Colonic mucosa (tissue), 4 donors: ENCODE measurements around the gene DUS1L. TPM values are rescaled to one million over a fixed set of nuclear protein-coding genes. Genes with fewer than 3 reads are reported as not detected.

ENCODE experiments used
- DNase-seq: peaks from one replicate; pipeline ENCODE4 v3.0.0-alpha.2; 2020
- H3K27ac ChIP-seq: fragments of 200-600 bp; one replicate; pipeline ENCODE4 v1.8.0; 2021
- H3K27me3 ChIP-seq: fragments of 200-600 bp; one replicate; pipeline ENCODE4 v1.8.0; 2021
- H3K36me3 ChIP-seq: fragments of 200-600 bp; one replicate; pipeline ENCODE4 v1.8.0; 2021
- H3K4me1 ChIP-seq: fragments of 200-600 bp; one replicate; pipeline ENCODE4 v1.8.0; 2021; ENCODE audit warnings: mild to moderate bottlenecking
- H3K4me3 ChIP-seq: fragments of 200-600 bp; one replicate; pipeline ENCODE4 v1.8.0; 2021
- H3K9ac ChIP-seq, 2 donors: one replicate each; pipeline ENCODE4 v1.7.0; 2013; ENCODE audit warnings: control low read depth in 2 of 2, low read depth in 2 of 2, low read length in 2 of 2
- H3K9me3 ChIP-seq: fragments of 200-600 bp; one replicate; pipeline ENCODE4 v1.8.0; 2021
- CTCF ChIP-seq: fragments of 200-600 bp; IDR thresholded peaks from one replicate; pipeline ENCODE4 v1.8.0; 2022; ENCODE audit warnings: antibody characterized with exemption, mild to moderate bottlenecking
- intact Hi-C: fragments of 100-400 bp; cut with DNase I; formaldehyde crosslinking; loops from one replicate; pipeline ENCODE4 v1.14.1; 2022
- total RNA-seq, 2 donors: library from RNA; stranded (reverse); fragmentation: NEBNext Ultra II Directional in 1 of 2; extraction: Animal tissue kit (Norgen Biotek cat#: 25700) in 1 of 2; gene quantifications; one replicate each; pipeline ENCODE4 v1.2.1, GENCODE V29; 2021
- donor health status: healthy.
- donor health status: DM: no; HTN: no; CAD: no.
- donor health status: DM: no; HTN: no; CAD: no.

Gene DUS1L
- total RNA-seq, 2 donors from 2014 or later, result 113 to 253 TPM

GRCh38 chr17:82060001-82060380, 5.6 kb downstream of the DUS1L start:
- Histone ChIP-seq H3K4me3 (no peak overlapping the region), H3K27me3 (no peaks in the 10 kb centered on the region), H3K9ac (no peak overlapping the region), H3K27ac (no peak overlapping the region), H3K36me3 (peaks cover 19% of the 10 kb centered on the region), H3K9me3 (no peaks in the 10 kb centered on the region), H3K4me1 (peaks cover 8% of the 10 kb centered on the region)
- no peak for TF ChIP-seq CTCF
- intact Hi-C loops, result no loop called here
- DNase-seq, result no peak

DNA sequence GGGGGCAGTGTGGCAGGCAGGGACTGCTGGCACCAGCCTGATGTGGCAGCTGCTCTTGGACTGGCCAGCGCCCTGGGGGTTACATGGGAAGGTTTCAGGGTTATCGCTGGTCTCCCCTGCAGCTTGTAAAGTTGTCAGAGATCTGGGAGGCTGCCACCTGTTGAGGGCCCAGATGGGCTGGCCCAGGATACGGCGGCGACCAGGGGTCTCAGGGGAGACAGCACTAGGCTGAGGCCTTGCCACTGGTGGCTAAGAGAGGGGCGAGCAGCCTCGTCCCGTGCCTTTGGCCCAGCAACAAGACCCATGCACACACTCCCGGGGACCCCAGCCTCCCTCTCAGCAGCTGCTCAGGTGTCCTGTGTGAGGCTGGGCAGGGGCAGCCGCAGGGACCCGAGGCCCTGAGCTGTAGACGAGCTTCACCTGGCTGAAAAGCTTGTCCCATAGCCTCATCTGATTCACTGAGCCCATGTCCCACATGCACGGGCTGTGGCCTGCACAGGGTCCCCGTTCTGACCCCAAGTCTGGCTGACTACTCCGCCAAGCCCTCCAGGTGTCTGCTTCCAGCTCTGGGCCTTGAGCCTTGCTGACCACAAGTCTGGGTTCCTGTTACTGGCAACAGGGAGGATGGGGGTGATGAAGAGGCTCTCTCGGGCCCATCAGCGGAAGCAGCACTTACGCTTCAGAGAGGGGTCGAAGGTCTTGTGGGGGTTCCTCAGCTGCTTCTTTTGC, 6.2 kb downstream of the DUS1L start:
- Histone ChIP-seq H3K36me3 (peaks cover 19% of the 10 kb centered on the region), H3K4me1 (peaks cover 4% of the 10 kb centered on the region), H3K27me3 (no peaks in the 10 kb centered on the region), H3K9ac (no peak overlapping the region), H3K9me3 (no peaks in the 10 kb centered on the region), H3K27ac (no peak overlapping the region), H3K4me3 (no peak overlapping the region)
- no peak for TF ChIP-seq CTCF
- DNase-seq, result no peak
- intact Hi-C loops, result no loop called here

GRCh38 chr17:82058855-82059249, 6.8 kb downstream of the DUS1L start:
- H3K27me3 ChIP-seq, result no peaks in the 10 kb centered on the region
- no peak overlapping the region for H3K27ac ChIP-seq
- no peaks in the 10 kb centered on the region for H3K9me3 ChIP-seq
- no peak overlapping the region for H3K4me3 ChIP-seq
- DNase-seq, result no peak
- H3K36me3 ChIP-seq, result peaks cover 19% of the 10 kb centered on the region
- intact Hi-C loops, result no loop called here
- no peak overlapping the region for H3K9ac ChIP-seq
- no peaks in the 10 kb centered on the region for H3K4me1 ChIP-seq
- TF ChIP-seq CTCF, result no peak

GRCh38 chr17:82058230-82058854, 7.3 kb downstream of the DUS1L start:
- Histone ChIP-seq H3K27ac (no peak overlapping the region), H3K36me3 (peaks cover 19% of the 10 kb centered on the region), H3K4me1 (no peaks in the 10 kb centered on the region), H3K9ac (no peak overlapping the region), H3K9me3 (no peaks in the 10 kb centered on the region), H3K4me3 (no peak overlapping the region), H3K27me3 (no peaks in the 10 kb centered on the region)
- no peak for TF ChIP-seq CTCF
- intact Hi-C loops, result no loop called here
- DNase-seq, result no peak

GRCh38 chr17:82056729-82057621, 8.6 kb downstream of the DUS1L start:
- H3K27me3 ChIP-seq, result no peaks in the 10 kb centered on the region
- DNase-seq, result no peak
- H3K36me3 ChIP-seq, result peaks cover 19% of the 10 kb centered on the region
- no peak overlapping the region for H3K9ac ChIP-seq
- intact Hi-C loops, result no loop called here
- H3K4me3 ChIP-seq, result no peak overlapping the region
- no peaks in the 10 kb centered on the region for H3K9me3 ChIP-seq
- H3K4me1 ChIP-seq, result peaks cover 10% of the 10 kb centered on the region
- TF ChIP-seq CTCF, result no peak
- no peak overlapping the region for H3K27ac ChIP-seq
